Measurements from ENCODE around the gene DAB2IP.
"Not testable (repeated sequence)": the region's sequence is repeated elsewhere in the genome, so short reads cannot be mapped to it uniquely, and the experiment has no call there.

The DAB2IP gene

GRCh38 chr9:121622387-121623203, 28.8 kb upstream of the DAB2IP start:
- Histone ChIP-seq H2AFZ (ENCODE audit: low read length) (no peak overlapping the region), H3K9me2 (ENCODE audit: low read depth, low read length) (no peaks in the 10 kb centered on the region), H3F3A (ENCODE audit: insufficient read depth, low read length) (no peaks in the 10 kb centered on the region), H3K36me3 (ENCODE audit: insufficient read depth, low read length) (no peaks in the 10 kb centered on the region), H3K27me3 (ENCODE audit: insufficient read depth, low read length) (no peaks in the 10 kb centered on the region; the same call in 1 of the 2 replicates), H3K4me1 (ENCODE audit: insufficient read depth, low read length, severe bottlenecking) (no peaks in the 10 kb centered on the region), H4K20me1 (ENCODE audit: insufficient read depth, low read length) (no peaks in the 10 kb centered on the region), H3K4me2 (ENCODE audit: low read length) (no peak overlapping the region), H3K9me3 (ENCODE audit: low read length) (no peaks in the 10 kb centered on the region), H3K9ac (ENCODE audit: low read length) (no peak overlapping the region), H3K79me2 (ENCODE audit: insufficient read depth, low read length) (no peaks in the 10 kb centered on the region), H3K4me3 (ENCODE audit: low read depth, low read length, poor library complexity, severe bottlenecking) (no peak overlapping the region), H3K27ac (ENCODE audit: low read depth, low read length, poor library complexity, severe bottlenecking) (no peak overlapping the region)
- TF ChIP-seq, protein P1, sequence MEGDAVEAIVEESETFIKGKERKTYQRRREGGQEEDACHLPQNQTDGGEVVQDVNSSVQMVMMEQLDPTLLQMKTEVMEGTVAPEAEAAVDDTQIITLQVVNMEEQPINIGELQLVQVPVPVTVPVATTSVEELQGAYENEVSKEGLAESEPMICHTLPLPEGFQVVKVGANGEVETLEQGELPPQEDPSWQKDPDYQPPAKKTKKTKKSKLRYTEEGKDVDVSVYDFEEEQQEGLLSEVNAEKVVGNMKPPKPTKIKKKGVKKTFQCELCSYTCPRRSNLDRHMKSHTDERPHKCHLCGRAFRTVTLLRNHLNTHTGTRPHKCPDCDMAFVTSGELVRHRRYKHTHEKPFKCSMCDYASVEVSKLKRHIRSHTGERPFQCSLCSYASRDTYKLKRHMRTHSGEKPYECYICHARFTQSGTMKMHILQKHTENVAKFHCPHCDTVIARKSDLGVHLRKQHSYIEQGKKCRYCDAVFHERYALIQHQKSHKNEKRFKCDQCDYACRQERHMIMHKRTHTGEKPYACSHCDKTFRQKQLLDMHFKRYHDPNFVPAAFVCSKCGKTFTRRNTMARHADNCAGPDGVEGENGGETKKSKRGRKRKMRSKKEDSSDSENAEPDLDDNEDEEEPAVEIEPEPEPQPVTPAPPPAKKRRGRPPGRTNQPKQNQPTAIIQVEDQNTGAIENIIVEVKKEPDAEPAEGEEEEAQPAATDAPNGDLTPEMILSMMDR (IDR thresholded peaks at IDR 0.05; ENCODE audit: low read length): no peak
- TF ChIP-seq EZH2 (IDR thresholded peaks at IDR 0.05; ENCODE audit: borderline replicate concordance, low read length): no peak

GRCh38 chr9:121623430-121623829, 28.0 kb upstream of the DAB2IP start:
- H3F3A ChIP-seq (ENCODE audit: insufficient read depth, low read length); H3K79me2 ChIP-seq (ENCODE audit: insufficient read depth, low read length); H3K9ac ChIP-seq (ENCODE audit: low read length); H3K4me1 ChIP-seq (ENCODE audit: insufficient read depth, low read length, severe bottlenecking); H3K4me2 ChIP-seq (ENCODE audit: low read length); H3K27ac ChIP-seq (ENCODE audit: low read depth, low read length, poor library complexity, severe bottlenecking); H3K27me3 ChIP-seq (ENCODE audit: insufficient read depth, low read length); H3K9me2 ChIP-seq (ENCODE audit: low read depth, low read length); H3K9me3 ChIP-seq (ENCODE audit: low read length); H4K20me1 ChIP-seq (ENCODE audit: insufficient read depth, low read length); H3K4me3 ChIP-seq (ENCODE audit: low read depth, low read length, poor library complexity, severe bottlenecking); H3K36me3 ChIP-seq (ENCODE audit: insufficient read depth, low read length); H2AFZ ChIP-seq (ENCODE audit: low read length): not testable (repeated sequence)

GRCh38 chr9:121625590-121625989, 25.8 kb upstream of the DAB2IP start:
- H3K9me3 ChIP-seq (ENCODE audit: low read length): no peaks in the 10 kb centered on the region
- no peaks in the 10 kb centered on the region for H3K9me2 ChIP-seq (ENCODE audit: low read depth, low read length)
- H3K27me3 ChIP-seq (ENCODE audit: insufficient read depth, low read length): peaks cover 9% of the 10 kb centered on the region; the same call in 1 of the 2 replicates
- no peaks in the 10 kb centered on the region for H3K36me3 ChIP-seq (ENCODE audit: insufficient read depth, low read length)
- no peaks in the 10 kb centered on the region for H3K4me1 ChIP-seq (ENCODE audit: insufficient read depth, low read length, severe bottlenecking)
- no peak overlapping the region for H3K4me3 ChIP-seq (ENCODE audit: low read depth, low read length, poor library complexity, severe bottlenecking)
- H3F3A ChIP-seq (ENCODE audit: insufficient read depth, low read length): no peaks in the 10 kb centered on the region
- H4K20me1 ChIP-seq (ENCODE audit: insufficient read depth, low read length): no peaks in the 10 kb centered on the region
- TF ChIP-seq EZH2 (IDR thresholded peaks at IDR 0.05; ENCODE audit: borderline replicate concordance, low read length): no peak
- TF ChIP-seq, protein P1 (IDR thresholded peaks at IDR 0.05; ENCODE audit: low read length): no peak
- H3K27ac ChIP-seq (ENCODE audit: low read depth, low read length, poor library complexity, severe bottlenecking): no peak overlapping the region
- no peak overlapping the region for H3K9ac ChIP-seq (ENCODE audit: low read length)
- H3K4me2 ChIP-seq (ENCODE audit: low read length): no peak overlapping the region
- no peak overlapping the region for H2AFZ ChIP-seq (ENCODE audit: low read length)
- no peaks in the 10 kb centered on the region for H3K79me2 ChIP-seq (ENCODE audit: insufficient read depth, low read length)

- no peaks in the 10 kb centered on the region for H3K9me3 ChIP-seq (ENCODE audit: low read length)
- no peaks in the 10 kb centered on the region for H3K4me1 ChIP-seq (ENCODE audit: insufficient read depth, low read length, severe bottlenecking)
- TF ChIP-seq, protein P1 (IDR thresholded peaks at IDR 0.05; ENCODE audit: low read length): no peak
- TF ChIP-seq EZH2 (IDR thresholded peaks at IDR 0.05; ENCODE audit: borderline replicate concordance, low read length): no peak
- H3K4me3 ChIP-seq (ENCODE audit: low read depth, low read length, poor library complexity, severe bottlenecking): no peak overlapping the region
- no peaks in the 10 kb centered on the region for H4K20me1 ChIP-seq (ENCODE audit: insufficient read depth, low read length)
- no peaks in the 10 kb centered on the region for H3K36me3 ChIP-seq (ENCODE audit: insufficient read depth, low read length)
- no peak overlapping the region for H3K4me2 ChIP-seq (ENCODE audit: low read length)
- H2AFZ ChIP-seq (ENCODE audit: low read length): no peak overlapping the region
- H3K27ac ChIP-seq (ENCODE audit: low read depth, low read length, poor library complexity, severe bottlenecking): no peak overlapping the region
- peaks cover 9% of the 10 kb centered on the region; the same call in 1 of the 2 replicates for H3K27me3 ChIP-seq (ENCODE audit: insufficient read depth, low read length)
- no peaks in the 10 kb centered on the region for H3K9me2 ChIP-seq (ENCODE audit: low read depth, low read length)
- H3K79me2 ChIP-seq (ENCODE audit: insufficient read depth, low read length): no peaks in the 10 kb centered on the region
- no peaks in the 10 kb centered on the region for H3F3A ChIP-seq (ENCODE audit: insufficient read depth, low read length)
- no peak overlapping the region for H3K9ac ChIP-seq (ENCODE audit: low read length)
These were observed 25.4 kb upstream of the DAB2IP start for GRCh38 chr9:121626012-121626411.

Data from OCI-LY1 (cell line).